HT-29 (cell line): Measurements from ENCODE around the gene OSTM1. TPM values are rescaled to one million over a fixed set of nuclear protein-coding genes. Genes with fewer than 3 reads are reported as not detected.

Source experiments
- DNase-seq: peaks from one replicate; pipeline ENCODE4 v3.0.0-alpha.2; 2015; ENCODE audit warnings: low spot score
- total RNA-seq: library from RNA; depleted of rRNA; stranded (reverse); fragments of >200 nt; shearing (Covaris generic); gene quantifications from 2 replicates; pipeline ENCODE4 v1.2.3, GENCODE V29; 2014

Gene OSTM1
- total RNA-seq, 1 experiment from 2014 or later: 18.2 TPM

DNA sequence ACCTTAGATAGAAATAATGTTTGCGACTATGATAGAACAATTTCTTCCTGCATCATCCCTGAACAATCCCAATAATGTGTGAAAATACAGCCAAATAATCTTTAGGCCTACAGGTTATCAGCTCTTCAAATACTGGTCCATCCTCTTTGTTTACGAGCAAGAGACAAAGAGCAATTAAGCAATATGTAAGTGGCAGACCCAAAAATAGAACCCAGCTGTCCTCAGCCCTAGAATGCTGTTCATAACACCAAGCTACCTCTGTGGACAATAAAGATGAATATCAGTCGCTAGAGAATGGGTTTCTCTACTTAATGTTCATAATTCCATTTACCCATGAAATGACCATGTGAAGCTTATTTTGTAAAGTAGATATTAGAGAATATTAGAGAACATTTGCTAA lies 28.4 kb upstream of the OSTM1 start:
- no peak for DNase-seq

DNA sequence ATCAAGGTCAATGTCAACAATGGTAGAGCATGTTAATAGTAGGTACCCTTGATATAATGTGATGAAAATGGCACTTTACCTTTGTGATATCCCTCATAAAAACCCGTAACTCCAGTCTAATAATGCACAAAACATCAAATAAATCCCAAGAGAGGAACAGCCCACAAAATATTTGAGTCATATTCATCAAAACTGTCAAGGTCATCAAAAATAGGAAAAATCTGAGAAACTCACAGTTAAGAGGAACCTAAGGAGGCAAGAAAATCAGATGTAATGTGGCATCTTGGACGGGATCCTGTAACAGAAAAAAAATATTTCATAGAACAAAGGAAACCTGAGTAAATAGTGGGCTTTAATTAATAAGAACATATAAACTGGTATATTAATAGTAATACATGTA lies 25.5 kb upstream of the OSTM1 start:
- DNase-seq: no peak

DNA sequence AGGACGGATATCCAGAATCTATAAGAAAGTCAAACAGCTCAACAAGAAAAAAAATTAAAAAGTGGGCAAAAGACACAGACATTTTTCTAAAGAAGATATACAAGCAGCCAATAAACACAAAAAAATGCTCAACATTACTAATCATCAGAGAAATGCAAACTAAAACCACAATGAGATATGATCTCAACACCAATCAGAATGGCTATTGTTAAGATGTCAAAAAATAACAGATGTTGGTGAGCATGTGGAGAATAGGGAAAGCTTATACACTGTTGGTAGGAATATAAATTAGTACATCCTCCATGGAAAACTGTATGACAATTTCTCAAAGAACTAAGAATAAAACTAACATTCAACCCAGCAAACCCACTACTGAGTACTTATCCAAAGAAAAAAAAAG lies 23.3 kb upstream of the OSTM1 start:
- peak; percentile 6 for DNase-seq

DNA sequence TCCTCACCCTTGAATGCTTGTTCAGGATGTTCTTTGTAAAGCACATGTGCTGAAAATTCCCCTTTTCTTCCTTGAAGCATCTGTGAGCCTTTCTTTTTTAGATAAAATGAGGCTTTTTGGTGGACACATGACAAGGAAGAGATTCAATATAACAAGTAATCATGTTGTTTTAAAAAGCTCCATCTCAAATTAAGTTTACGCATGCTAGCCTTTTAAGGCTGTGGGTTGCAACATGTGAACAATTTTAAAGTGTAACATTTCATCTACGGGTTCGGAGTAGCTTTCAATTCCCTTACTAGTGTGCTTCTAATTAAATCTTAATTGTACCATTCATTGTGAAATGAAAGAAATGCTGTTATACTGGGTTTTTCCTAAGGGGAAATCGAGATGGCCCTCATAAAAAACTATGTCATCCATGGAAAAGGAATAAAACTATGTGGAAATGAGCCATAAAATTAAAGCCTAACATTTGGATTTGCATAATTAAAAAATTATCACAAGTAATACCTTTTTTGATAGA lies 19.3 kb upstream of the OSTM1 start:
- no peak for DNase-seq

DNA sequence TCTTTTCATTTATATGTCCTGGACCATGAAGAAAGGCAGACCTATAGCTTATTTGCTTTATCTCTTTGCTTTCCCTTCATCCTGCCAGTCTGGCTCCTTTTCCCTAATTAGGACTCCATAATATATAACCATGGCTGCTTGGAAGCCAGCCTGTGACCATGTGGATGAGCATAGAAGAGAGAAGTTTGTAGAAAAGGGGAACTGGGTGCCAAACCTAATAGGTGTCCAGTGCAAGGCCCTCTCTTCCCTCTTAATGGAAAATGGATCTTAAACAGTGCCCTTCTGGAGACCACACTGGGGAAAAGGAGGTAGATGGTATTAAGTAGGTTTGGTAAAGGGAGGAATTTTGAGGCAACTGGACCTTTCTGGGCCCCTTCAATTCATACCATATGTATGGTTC lies 16.7 kb upstream of the OSTM1 start:
- no peak for DNase-seq

DNA sequence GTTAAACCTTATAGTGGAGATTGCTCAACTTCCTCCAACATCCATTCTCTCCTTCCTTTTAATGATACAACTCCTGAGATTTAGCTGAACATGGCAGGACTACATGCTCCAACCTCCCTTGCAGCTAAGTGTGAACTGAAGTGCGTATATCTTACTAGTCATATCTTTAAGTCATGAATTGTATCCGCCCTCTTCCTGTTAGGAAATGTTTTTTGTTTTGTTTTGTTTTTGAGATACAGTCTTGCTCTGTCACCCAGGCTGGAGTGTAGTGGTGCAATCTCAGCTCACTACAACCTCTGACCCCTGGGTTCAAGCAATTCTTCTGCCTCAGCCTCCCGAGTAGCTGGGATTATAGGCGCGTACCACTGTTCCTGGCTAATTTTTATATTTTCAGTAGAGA lies 8.8 kb upstream of the OSTM1 start:
- DNase-seq: no peak

DNA sequence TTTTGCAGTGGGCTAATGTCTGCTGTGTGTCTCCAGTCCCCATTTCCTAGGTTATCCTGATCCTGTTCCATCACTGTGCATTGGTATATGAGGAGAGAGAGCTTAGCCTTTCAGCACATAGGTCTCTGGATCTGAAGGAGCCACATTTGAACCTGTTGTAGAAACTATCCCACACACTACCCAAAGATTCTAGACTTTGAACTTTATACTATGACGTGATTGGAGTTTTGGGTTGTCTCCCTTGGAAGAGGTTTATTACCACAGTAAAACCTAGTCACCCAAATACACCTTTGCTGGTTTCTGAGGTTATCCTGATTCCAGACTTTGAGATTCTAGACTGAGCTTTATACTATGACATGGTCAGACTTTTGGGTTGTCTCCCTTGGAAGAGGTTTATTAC lies 8.0 kb upstream of the OSTM1 start:
- DNase-seq: no peak

DNA sequence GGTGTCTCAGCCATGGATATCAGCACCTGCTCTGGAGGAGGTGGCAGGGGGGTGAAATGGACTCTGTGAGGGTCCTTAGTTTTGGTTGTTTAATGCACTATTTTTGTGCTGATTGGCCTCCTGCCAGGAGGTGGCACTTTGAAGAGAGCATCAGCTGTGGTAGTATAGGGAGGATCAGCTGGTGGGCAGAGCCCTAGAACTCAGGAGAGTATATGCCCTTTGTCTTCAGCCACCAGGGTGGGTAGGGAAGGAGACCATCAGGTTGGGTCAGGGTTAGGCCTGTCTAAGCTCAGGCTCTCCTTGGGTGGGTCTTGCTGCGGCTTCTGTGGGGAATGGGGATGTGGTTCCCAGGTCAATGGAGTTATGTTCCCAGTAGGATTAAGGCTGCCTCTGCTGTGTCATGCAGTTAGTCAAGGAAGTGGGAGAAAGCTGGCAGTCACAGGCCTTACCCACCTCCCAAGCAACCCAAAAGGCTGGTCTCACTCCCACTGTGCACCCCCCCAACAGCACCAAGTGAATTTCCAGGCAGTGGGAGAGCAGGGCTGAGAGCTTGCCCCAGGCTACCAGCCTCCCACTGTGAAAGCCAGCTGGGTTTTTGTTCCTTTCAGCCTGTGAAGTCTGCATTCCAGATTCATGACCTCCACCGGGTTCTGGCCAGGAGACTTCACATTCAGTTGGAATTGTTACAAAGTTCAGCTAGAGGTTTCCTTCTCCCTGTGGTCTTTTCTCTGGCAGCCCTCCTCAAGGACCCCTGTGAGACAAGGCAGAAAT lies 5.7 kb upstream of the OSTM1 start:
- DNase-seq: peak; percentile 47

DNA sequence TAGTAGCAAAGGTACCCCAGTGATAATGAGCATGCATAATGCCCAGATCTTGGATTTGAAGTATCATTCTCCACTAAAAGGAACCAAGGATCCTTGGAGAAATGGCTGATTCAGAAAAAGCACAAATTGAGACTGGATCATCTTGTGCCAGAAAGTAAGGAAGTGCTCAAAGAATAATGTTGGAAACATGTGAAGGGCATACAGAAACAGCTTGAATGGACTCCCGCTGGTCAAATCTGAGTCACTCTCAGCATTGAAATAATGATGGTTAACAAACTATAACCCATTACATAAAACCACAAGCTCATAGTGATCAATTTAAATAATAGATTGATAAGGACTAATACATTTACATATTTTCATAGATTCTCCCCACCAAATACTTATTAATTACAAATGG lies 3.6 kb upstream of the OSTM1 start:
- no peak for DNase-seq

DNA sequence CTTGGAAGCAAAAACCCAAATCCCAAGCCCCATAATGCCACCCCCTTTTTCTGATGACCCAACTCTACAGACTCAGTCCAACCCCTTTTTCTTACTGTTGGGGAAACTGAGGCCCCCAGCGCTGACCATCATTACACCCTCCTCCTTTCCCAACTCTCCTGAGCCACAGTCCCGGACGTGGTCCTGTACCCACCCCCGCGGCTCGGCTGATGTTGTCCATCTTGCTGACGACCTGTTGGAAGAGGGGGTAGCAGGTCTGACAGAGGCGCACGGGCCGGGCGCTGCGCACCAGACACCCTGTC lies 533 bp downstream of the OSTM1 start:
- no peak for DNase-seq

DNA sequence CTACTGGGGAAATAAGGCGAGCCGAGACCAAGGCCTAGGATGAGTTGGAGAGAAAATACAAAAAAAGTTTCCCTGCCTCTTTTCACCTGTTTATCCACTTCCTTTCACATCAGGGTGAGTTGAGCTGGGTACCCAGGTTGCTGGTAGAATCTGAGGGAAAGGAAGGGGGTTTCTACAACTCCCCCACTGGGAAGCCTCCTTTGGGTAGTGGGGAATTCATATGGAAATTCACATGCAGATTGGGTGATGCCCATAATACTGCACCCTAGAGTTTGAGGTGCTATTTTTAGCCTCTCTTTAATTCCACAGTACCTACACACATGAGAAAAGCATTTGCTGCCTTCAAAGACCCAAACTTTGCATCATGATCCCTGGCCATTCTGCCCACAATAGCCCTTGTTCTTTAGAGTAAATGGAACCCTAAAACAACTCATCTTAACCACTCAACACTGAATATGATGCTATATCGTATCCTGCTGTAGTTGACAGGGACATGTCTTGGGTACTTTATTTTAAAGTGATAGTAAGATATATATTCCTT lies 2.7 kb downstream of the OSTM1 start:
- no peak for DNase-seq

DNA sequence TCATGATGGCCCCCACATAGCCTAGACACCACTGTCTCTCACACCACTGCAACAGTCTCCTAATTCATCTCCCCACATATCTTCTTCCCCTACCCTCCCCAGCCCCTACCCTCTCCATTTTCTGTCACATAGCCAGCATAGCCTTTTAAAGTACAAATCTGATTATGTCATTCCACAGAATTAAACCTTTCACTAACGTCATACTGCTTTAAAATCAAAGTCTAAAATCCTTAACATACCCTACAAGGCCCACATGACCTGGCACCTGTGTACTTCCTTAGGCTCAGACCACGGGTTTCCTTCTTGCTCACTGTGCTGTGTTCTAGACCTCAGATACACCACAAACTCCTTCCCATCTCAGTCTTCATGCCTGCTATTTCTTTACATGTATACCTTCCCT lies 5.9 kb downstream of the OSTM1 start:
- DNase-seq: no peak

DNA sequence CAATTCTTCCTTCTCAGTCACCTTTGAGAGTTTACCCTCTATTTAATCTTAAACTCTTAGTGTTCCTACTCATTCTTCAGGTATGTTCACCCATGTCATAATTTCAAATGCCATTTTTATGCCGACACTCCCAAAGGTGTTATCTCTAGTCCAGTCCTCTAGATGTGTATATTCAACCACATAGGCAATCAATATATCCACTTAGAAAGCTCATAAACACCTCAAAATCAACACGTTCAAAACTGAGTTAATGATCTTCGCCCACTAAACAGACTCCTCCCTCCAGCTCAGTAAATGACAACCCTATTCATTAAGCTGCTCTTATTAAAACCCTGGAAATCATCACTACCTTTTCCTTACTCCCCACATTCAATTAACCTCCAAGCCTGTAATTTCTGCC lies 6.4 kb downstream of the OSTM1 start:
- no peak for DNase-seq

DNA sequence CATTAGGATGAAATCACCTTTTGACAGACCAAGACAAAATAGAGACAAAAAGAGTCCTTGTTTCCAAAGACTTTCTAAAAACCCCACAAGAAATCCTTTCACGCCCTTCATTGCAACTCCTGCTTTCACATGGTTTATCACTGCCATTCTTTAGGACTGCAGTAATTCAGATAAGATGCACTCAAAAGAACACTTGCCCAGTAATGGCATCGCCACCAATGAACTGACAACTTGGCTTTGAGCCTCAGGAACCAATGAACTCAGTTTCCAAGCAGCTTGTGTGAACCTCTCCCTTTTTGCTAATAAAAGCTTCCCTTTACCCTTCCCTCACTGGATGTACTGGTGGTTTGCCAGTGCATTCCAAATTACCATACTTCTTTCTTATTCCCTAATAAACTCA lies 21.8 kb downstream of the OSTM1 start:
- DNase-seq: no peak

DNA sequence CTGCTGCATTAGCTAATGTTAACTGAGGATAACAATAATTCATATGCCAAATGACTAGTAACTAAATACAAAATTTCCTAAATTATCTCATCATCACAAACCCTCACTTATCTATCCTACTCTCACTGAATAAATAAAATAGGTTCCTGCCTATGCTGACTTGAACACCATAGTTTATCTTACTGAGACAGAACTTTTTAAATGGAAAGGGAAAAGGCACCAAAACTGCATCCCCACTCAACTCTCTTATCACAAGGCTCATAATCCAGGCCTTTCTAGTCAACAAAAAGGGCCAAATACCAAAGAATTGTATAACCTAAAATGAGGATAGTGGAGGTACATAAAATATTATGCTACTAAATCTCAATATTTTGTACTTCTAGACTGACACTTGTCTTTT lies 23.1 kb downstream of the OSTM1 start:
- no peak for DNase-seq

DNA sequence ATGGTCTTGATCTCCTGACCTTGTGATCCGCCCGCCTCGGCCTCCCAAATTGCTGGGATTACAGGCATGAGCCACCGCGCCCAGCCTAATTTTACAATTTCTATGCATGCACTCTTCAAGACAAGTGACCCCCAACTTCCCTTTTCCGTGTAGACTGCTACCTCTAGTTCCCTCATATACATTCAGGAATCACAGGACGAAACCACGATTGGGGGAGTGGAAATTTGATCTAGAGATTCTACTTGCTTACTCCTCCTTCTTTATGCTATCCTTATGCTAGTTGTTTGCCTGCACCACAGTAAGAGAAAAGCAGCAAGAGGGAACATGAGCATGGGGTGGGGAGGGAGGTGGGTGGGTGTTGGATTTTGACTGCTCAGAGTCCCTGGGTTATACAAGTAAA lies 34.9 kb downstream of the OSTM1 start:
- DNase-seq: no peak

DNA sequence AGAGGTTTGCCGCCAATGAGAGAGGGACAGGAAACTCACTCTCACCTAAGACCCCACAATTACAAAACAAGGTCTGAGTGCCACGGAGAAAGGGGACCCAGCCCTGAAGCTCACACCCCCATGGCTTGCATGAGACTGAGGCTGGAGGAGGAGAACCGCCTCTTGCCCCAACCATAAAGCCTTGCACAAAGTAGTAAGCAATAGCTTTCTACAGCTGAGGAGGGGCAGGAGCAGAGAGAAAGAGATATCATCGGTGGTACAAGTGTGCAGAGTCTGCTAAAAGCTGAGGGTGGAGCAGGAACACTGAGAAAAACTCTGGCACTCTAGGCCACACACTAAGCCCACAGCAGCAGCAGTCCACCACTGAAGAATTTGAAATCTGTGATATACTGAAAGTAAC lies 37.7 kb downstream of the OSTM1 start:
- no peak for DNase-seq

DNA sequence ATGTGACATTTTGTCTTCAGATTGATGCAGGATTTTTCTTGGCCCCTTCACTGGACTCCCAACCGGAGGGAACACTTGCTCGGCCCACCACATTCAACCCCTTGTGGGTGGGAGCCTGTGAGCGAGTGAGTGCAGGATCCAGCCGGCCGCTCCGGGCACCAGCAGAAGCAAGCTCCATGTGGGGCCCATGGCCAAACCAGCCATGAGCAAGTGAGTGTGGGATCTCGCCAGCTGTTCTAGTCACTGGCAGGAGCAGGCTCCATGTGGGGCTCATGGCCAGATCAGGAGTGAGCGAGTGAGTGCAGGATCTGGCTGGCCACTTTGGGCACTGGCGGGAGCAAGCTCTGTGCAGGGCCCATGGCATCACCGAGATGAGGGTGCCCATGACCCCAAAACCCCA lies 42.6 kb downstream of the OSTM1 start:
- no peak for DNase-seq

DNA sequence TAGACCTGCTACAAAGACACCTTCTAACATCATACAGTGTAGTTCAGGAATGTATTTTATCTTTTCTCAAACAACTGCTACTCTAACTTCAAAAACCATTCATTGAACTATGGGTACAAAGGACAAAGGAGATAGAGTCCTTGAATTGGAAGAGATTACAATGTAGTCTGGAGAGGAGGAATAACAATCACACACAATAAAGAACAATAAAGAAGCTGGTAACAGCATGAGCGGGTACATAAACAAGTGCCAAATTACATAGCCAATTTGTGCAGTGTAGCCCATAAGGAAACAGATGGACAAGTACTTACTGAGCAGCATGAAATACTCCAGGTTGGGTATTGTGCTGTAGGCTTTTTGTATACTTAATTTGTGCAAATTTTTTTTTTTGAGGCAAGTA lies 44.3 kb downstream of the OSTM1 start:
- DNase-seq: no peak

DNA sequence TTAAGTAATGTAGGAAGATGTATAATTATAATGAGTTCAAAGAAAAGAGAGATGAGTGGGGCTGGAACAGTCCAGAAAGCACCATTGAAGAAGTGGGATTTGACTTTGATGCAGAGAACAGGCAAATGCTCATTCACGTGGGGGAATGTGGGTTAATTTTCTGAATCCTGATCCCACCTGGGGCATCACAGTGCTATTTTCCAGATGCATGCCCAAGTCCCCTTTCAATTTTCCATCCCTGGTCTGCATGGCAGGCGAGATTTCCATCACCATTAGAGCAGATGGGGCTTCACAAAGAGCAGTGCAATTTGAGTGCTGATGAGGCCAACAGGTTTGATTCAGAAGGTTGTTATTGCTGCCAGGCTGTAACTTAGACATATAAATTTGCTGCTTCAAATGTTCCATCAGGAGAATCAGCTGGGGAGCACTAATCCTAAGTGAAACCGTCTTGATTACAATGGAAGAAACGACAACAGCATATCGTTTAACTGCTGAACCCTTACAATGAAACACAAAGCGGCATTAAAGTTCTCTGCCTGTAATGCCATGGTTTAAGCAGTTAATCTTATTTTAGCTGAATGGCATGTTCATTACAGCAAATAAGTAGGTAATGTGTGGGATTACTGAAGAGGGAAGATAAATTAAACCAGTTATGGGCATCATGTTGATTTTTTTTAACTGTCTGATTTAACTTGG lies 45.2 kb downstream of the OSTM1 start:
- no peak for DNase-seq

DNA sequence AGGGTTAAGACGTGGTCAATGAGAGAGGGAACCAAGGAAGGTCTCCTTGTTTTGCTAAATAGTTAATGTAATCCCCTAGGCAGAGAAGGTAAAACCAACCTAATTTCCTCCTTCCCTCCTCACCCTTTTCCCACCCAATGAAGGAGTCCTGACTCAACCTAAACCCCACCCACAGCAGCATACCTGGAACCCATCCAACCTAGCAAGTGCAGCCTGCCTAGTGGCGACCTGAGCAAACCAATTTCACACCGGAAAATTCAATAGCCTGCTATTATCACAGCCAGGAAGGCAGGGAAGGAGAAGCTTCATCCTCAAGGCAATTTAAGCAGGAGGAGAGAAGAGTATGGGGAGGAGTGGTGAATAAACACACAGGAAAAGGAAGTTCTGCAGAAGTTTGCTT lies 46.9 kb downstream of the OSTM1 start:
- DNase-seq: peak; percentile 54

DNA sequence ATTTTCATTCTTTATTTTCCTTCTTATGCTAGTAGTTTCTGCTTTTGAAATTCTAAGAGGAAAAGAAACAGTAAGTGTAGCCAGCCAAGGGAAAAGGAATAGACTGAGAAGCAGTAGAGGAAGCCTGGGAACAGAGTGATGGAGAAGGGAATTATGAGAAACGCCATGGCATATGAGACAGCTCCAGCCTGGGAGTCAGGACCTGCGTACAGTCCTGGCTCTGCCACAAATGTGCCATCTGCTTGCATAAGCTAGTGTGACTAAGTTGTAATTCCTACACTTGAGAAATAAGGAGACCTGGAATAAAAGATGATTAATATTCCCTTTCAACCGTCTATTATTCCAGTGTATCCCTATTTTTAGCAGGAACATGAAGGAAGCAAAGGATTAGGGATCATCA lies 47.5 kb downstream of the OSTM1 start:
- no peak for DNase-seq

DNA sequence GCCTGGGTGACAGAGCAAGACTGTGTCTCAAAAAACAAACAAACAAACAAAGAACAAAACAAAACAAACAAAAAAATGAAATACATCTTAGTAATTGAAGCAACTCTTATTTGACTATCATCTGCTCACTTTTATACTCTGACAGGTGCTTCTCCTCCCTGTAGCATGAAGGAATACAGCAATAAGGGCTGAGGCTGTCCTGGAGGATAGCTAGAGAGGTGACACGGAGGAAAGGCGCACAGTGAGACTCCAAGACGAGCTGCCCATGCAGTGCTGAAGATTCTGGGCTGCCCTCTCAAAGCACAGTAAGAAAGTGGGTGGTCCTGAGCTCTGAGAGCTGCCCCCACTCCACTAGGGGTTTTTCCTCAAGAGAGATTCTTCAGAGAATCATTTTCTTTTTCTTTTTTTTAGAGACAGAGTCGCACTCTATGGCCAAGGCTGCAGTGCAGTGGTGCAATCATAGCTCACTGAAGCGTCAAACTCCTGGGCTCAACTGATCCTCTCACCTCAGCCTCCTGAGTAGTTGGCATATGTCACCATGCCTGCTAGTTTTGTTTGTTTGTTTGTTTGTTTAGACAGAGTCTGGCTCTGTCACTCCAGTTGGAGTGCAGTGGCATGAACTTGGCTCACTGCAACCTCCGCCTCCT lies 50.0 kb downstream of the OSTM1 start:
- no peak for DNase-seq
